Measurements from ENCODE around the gene RAB3B.
A peak's percentile ranks its signal among the peaks of the same experiment; 100 is the strongest.
"Not testable (repeated sequence)": the region's sequence is repeated elsewhere in the genome, so short reads cannot be mapped to it uniquely, and the experiment has no call there.

Gene RAB3B

GRCh38 chr1:51919684-51920083, 70.8 kb downstream of the RAB3B start:
- DNase-seq (ENCODE audit: low read depth), result no peak

DNA sequence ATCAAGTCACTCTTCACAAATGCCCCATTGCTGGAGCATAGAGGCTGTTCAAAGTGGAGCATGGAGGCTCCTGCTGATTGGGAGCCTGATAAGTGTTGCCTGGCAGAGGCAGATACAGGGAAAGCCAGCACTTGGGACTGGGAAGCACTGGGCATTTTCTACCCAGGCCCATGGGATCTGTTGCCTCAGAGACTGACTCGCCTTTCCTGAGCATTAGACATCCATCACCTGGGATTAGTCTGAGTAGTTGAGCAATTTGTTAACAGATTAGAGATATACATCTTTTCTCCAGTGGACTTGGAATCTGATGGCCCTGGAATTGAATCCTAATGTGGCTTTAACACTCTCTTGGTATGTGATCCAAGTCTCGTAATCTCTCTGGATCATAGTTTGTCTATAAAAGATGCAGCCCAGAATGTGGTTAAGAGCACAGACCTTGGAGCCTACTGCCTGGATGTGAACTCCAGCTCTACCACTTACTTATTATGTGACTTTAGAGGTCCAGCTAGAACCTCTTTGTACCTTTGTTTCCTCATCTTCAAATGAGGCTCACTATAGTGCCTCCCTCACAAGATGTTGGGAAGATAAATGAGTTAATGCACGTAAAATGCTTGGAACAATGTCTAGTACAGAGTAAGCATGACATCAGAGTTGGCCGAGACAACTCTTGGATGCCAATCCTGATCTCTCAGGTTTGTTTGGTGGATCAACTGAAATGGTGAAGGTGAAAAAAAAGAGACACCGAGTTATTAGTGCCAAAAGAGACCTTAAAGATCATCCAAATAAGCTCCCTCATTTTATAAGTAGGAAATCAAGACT, 73.7 kb downstream of the RAB3B start:
- no peak for DNase-seq (ENCODE audit: low read depth)

- no peak for DNase-seq (ENCODE audit: low read depth)
Observed at GRCh38 chr1:51915951-51916350, 74.5 kb downstream of the RAB3B start.

DNA sequence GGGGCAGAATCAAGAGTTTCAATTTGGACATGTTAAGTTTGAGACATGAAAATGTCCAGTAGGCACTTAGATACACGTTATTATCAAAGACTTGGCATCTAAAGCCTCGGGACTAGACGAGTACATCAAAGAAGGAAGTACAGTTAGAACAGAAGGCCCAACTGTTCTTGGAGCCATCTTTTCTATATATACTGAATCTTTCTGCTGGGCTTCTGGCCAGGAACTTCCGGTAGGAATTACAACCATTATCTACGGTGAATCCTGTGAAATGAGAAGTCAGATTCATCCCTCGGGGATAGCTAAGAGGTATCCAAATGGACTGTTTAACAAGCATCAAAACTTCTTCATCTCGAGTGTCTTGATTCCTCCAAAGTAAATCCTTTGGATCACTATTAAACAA, 77.6 kb downstream of the RAB3B start:
- DNase-seq (ENCODE audit: low read depth), result no peak

DNA sequence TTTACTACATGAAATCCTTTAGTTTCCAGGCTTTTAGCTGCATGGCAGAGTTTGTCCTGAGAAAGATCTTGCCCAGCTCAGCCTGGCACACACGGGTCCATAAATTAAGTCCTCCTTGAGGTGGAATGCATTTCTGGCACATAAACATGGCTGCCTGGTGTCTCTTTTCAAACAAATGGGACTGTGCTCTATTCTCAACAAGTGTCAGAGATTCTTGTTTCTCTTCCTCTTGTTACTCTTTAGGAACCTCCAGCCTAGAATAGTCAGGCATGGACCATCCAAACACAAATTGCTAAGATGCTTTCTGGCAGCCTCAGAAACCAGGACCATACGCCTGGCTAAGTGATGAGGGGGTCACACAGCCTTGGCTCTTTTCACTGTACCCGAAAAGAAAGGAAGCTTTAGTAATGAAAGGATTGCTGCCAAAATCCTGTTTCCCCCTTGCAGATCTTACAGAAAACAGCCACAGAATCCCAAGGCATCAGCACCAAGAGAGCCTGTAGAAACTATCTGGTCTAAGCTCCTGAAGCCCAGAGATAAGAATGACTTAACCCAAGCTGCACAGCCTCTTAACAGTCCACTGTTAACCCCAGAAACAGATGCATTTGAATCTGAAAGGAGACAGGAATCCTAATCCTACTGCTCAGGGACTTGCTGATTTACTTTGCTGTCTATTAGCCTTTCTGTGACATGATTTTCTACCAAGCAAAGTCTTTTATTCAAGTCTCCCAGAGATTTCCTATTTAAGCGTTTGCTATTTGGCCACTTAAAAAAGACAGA, 80.1 kb downstream of the RAB3B start:
- DNase-seq (ENCODE audit: low read depth), result no peak

DNA sequence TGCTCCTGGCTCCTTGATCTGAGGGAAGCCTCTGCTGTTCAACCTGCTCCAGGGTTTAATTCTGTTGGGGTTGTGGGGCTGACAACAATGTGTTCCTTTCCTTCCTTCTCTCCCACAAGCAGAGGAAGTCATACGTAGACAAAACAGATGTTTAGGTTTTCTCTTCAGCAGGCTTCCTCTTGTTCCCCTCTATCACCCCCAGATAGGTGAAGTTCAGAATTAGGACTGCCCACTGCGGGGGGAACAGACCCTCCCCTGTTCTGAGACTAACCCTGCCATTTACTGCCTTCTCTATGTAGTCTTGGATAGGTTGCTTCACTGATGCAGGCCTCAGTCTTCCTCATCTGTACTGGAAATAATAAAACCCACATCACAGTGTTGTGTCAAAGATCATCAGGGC, 82.0 kb downstream of the RAB3B start:
- no peak for DNase-seq (ENCODE audit: low read depth)

DNA sequence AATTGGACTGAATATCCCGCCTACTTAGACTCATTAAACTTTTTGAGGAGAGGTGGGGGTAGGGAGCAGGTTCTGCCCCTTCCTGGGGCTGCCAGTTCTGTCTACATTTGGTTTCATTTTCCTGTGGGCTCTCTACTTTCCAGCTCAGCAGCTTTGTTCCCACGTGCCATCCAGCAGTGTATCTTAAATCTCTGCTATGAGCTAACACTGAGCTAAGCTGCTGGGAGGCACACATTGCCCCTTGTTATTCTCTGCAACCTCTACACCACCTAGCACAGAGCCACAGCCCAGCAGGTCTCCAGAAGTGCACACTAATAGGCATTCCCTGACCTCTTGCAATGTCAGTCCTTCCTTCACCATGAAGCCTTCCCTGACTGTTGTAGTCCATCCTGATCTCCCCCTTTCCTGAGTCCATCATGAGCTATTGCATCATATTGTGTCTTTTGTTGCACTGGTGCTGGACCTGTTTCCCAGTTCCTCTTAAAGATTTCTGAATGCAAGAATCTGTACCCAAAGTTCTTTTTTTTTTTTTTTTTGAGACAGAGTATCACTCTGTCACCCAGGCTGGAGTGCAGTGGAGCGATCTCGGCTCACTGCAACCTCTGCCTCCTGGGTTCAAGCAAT, 83.3 kb downstream of the RAB3B start:
- DNase-seq (ENCODE audit: low read depth), result no peak

- no peak for DNase-seq (ENCODE audit: low read depth)
Observed at GRCh38 chr1:51906306-51907078, 84.0 kb downstream of the RAB3B start.

- no peak for DNase-seq (ENCODE audit: low read depth)
Observed at GRCh38 chr1:51902456-51902855, 88.0 kb downstream of the RAB3B start.

- DNase-seq (ENCODE audit: low read depth), result no peak
Observed at GRCh38 chr1:51901151-51901550, 89.3 kb downstream of the RAB3B start.

- DNase-seq (ENCODE audit: low read depth), result no peak
Observed at GRCh38 chr1:51899022-51899421, 91.5 kb downstream of the RAB3B start.

DNA sequence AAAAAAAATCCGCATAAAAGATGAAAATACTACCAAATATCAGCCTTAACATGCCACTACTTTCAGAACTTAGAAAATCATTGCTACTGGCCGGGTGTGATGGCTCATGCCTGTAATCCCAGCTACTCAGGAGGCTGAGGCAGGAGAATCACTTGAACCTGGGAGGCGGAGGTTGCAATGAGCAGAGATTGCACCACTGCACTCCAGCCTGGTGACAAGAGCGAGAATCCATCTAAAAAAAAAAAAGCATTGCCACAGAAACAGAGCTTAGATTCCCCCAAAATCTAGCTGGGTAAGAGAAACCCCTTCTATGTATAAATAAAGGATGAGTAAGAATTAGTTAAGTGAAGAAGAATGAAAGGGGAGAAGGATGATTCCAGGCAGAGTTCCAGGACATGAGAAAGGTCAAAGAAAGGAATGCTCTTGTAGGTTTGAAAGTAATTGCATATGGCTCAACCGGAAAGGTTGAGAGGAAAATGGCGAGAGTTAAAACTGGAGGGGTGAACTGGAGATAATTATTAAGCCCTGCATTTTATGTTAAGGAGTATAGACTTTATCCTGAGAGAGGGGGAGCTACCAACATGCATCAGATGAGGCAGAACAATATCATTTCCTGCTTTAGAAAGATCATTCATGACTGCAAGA, 92.3 kb downstream of the RAB3B start:
- no peak for DNase-seq (ENCODE audit: low read depth)

- no peak for DNase-seq (ENCODE audit: low read depth)
Observed at GRCh38 chr1:51897699-51898031, 92.8 kb downstream of the RAB3B start.

GRCh38 chr1:51894748-51895147, 95.8 kb downstream of the RAB3B start:
- not testable (repeated sequence) for DNase-seq (ENCODE audit: low read depth)

- DNase-seq (ENCODE audit: low read depth), result peak; percentile 99
Observed at GRCh38 chr1:51878616-51879336, 111.7 kb downstream of the RAB3B start, which contains the start of gene NRDC. Gene NRDC, minus strand, starts transcription at chr1:51878727. Its CDS starts 112 bp downstream, at chr1:51878615.

- DNase-seq (ENCODE audit: low read depth), result no peak
Observed at GRCh38 chr1:51878308-51878615, 112.2 kb downstream of the RAB3B start.

DNA sequence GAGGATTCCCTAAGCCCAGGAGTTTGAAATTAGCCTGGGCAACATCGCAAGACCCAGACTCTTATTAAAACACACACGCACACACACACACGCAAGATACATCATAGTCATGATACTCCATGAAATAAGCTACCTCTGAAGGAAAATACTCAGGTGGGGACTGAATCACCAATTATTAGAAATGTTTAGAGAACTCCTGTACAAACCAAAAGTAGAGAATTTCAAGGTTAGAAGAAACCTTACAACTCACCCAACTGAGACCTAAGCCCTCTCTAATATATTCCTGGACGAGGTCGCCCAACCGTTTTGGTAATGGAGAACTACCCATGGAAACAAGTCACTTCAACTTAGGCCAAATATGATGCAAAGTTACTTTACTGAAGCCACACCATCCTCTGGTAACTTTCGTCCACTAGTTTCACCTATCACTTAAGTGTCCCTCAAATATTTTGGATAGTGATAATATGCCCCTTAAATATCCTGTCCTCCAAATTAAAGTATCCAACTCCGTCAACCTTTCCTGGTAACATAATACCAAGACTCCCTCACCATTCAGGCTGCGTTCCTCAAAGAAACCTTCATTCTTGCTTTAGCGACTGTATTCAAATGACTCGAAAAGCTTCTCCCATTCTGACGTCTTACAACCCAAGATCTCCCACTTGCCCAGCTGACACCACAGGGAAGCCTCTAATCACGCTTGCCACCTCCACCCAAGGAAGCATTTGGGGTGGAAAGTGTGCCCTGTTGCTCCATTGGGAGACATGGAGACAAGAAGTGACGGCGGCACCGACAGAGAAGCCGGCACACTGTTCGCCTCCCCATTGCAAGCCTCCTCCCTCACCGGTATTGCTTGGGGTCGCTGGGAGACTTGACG, 112.8 kb downstream of the RAB3B start:
- DNase-seq (ENCODE audit: low read depth), result no peak

DNA sequence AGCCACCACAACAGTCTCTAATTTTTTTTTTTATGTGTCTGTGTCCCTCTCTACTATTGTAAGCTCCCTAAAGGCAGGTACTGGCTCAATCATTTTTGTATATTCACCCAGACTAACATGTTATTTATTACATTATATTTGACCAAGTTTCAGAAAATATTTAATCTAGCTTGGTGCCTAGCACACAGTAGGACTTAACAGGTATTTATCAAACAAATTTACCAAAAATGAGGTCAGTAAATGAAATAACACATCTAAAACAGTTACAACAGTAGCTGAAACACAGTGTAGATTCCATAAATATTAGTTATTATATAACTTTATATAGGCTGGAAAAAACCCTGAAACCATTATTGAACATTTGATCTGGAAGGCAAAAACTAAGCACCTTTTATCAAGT, 114.7 kb downstream of the RAB3B start:
- DNase-seq (ENCODE audit: low read depth), result no peak

DNA sequence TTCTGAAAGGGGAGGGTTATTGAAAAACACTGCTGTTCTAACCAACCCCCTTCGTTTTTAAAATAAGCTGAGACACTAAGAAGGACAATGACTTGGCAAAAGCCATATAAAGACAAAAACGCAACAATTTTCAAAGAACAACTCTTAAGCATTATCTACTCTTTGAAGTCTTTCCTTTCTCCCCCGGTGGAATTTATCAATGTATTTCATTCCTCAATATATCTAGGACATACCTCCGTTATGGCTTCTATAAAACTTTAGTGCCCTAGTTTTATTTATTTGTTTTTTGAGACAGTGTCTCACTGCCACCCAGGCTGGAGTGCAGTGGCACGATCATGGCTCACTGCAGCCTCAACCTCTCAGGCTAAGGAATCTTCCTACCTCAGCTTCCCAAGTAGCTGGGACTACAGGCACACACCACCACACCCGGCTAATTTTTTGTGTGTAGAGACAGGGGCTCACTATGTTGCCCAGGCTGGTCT, 115.2 kb downstream of the RAB3B start:
- DNase-seq (ENCODE audit: low read depth), result no peak

DNA sequence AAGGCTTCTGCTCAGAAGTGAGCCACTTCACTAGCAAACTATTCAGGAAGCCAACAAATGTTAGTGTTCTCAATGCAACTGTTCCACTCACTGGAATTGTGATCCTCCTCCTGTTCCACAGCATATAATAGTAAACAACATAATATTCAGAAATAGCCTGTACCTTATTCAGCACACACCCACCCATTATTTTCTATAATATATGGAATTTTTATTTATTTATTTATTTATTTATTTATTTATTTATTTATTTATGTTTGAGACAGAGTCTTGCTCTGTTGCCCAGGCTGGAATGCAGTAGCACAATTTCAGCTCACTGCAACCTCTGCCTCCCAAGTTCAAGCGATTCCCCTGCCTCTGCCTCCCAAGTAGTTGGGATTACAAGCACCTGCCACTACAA, 117.2 kb downstream of the RAB3B start:
- not testable (repeated sequence) for DNase-seq (ENCODE audit: low read depth)

Data from activated gamma-delta T cell treated with anti-CD3 and anti-CD28 coated beads, Interleukin-2, amount 50 U/mL, for 16 hours (primary cell).